ENCODE measurements around the gene GRB10.

Gene GRB10

GRCh38 chr7:50688226-50688590 is 94.5 kb downstream of the GRB10 start:
- no peak for DNase-seq (ENCODE audit: low read depth)

GRCh38 chr7:50687575-50688225 is 95.0 kb downstream of the GRB10 start:
- DNase-seq (ENCODE audit: low read depth), result peak; percentile 41

DNA sequence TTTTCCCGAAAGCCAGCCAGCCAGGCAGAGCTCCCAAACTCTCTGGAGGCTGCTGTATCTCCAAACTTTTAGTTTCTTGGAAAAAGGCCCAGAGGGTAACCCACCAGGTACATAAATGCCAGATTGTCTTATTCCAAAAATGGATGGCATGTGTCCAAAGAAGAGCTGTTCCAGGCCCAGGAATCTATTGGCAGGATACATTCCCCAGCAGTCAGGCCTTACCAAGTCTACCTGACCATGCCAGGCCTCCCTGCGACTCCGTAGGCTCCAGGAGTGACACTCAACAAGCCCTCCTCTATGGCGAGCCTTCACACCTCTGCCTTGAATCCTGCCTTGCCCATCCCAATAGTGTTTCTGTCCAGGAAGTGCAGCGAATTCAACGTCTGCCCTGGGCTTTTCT is 95.6 kb downstream of the GRB10 start:
- no peak for DNase-seq (ENCODE audit: low read depth)

DNA sequence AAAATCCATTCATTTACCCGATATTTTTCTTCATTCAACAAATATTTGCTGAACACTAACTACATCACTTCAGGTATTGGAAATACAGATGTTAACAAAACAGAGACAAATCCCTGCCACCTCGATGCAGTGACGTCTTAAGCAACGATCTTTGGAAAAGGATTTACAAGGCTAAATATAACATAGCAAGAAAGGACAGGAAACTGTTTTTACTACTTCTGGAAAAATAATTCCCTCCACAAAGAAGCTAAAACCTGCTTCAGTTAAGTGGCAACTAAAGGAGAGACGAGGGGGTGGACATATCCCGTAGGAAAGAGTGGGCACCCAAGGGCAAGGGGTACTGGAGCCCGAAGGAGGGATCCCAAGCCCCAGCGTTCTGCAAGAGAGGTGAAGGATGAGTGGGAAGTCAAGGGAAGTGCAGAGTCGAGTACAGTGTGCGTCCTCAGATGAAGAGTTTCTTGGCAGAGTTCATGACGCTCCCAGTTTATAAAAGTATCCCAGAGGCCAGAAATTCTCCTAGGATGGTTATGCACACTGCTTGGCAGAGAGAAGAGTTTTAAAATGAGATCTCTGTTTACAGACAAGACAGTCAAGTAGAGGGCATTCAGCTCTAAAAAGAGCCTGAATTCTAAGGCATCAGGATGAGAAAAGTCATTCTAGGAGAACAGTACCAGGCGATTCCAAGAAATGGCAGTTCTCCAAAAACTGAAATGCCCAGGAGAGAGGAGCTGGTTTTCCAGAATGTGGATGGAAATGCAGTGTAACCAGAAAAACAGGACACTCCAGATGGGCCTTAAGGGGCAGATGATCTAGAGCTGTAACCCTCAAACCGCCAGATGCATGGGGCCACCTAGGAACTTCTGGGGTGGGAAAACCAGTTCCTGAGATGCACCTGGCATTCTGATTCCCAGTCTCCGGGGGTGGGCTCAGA is 97.3 kb downstream of the GRB10 start:
- no peak for DNase-seq (ENCODE audit: low read depth)

DNA sequence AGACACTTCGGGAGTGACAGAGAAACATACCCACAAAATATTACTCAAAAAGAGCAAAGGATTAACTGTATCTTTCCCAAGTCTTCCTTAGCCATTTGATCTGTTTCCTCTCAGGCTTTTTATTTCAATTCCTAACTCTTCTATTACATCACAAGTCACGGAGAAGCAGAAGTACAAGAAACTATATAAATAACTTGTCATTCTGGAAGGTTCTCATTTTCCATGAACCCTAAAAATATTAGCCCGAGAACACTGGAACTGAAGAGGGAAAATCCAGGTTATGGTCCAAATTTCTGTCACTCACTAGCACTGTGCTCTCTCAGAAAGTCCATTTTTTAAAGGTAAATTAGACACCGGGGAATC is 98.0 kb downstream of the GRB10 start:
- no peak for DNase-seq (ENCODE audit: low read depth)

DNA sequence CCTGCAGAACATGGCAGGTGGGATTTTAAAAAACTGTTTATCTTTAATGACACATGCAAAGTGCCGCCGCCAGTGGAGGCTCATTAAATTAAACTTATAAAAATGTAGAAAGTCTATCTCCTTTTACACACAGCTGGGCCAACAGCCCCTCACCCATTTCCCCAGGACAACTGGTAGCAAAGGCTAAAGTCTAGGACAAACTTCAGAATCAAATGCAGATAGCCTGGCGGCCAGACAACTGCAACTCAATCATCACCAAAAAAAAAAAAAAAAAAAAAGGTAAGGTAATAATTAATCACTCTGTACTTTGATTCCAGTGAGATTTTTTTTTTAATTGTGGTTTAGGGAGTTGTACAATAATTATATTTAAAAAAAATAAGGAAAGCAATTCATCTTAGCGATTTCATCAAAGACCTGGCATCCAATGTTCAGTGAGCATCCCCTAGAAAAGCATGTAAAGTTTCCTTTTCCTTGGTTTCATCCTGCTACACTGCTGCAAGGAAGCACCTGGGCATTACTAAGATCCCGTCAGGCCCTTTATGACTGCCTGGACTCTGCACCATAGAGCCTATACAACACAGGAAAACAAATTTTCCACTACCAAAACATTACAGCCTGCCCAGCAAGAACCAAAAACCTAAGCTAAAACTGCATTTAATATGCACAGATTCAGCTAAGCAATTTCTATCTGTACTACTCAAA is 98.5 kb downstream of the GRB10 start:
- no peak for DNase-seq (ENCODE audit: low read depth)

DNA sequence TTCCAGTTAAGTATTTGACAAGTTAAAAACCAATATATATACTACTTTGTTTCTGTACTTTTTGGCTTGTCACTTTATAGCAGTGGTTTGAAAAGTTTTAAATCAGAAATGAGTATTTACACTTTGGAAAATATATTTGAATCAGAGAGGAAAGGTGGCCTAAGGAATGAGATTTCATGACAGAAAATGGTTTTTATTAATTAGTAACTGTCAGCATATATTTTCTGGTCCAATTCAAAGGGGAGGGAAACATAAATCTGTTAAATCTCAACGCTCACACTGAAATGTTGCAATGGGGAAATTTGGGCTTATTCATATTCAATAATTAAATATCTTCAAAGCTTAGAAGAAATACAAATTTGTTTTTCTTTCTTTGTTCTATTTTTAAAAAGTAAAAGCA is 100.1 kb downstream of the GRB10 start:
- no peak for DNase-seq (ENCODE audit: low read depth)

DNA sequence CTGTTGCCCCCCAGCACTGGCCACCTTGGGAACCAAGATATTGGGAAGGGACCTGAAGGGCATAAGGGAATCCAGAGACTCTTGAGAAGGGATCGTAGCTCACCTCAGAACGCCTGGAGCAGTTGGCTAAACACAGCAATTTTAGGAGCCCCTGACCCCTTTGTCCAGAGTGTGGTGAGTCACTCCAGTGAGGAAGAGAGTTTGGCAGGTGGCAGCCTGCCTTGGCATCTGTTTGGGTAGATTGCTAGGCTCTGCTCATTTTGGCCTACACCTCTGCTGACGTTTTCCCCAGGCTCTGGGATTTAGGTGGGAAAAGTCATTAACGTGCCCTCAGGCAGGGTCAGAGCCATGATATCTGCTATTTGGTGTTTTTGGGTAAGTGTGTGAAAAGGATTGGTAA is 100.6 kb downstream of the GRB10 start:
- no peak for DNase-seq (ENCODE audit: low read depth)

DNA sequence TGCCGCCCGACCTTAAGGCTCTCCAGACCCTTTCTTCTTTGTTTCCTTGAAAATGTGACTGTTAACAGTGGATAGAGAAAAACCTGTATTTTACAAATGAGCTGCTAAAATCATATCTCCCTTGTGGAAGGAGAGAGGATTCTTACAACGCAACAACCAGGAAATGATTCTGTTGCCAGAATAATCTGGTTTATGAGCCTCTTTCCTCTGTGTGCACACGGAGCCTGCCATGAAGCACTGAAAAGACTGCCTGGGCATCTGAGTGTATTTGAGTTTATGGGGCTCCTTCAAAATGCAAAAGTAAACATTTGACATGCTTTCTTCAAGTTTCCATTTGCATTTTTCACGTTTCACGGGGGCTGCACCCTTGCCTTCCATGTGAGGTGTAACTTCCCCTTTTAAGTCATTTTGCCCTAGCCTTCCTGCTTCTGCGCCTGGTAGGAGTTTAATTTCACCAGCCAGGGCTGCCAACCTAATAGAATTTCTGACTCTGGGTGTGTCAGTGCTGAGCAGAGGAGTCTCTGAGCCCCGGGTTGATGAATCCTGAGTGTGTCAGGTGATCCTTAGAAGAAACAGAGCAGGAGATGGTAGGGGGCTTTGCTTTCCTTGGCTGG is 101.2 kb downstream of the GRB10 start:
- DNase-seq (ENCODE audit: low read depth), result no peak

DNA sequence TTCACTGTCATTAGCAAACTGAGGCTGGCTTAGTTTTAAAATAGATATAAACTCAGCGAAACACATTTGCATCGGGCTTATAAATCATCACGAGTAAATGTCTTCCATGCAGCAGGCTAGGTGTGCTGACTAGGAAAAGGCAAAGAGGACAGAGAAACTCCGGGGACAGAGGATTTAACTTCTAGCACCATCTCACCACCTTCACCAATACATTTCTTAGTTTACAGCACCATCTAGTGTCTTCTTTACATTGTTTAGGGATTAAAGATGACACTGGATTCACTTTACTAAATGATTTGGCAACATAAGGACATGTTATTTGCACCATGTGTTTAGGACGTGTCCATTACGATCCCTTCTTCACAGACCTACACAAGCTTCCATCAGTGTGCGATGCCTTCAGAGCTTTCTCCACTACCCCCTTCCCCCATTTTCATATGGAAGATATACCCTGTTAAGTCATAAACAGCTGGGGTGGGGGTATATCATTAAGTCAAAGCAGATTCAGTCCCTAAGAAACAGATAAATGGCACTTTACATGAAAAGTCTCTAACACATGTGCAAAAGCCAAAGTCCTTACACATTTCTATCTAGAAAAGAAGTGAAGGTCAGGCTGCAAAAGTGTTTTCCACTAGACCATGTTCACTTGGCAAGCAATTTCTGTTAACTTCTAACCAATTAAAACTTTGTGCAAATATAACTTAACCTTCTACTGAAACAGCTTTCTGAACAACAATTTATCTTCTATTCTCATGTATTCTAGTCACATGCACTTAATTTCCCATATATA is 103.3 kb downstream of the GRB10 start:
- no peak for DNase-seq (ENCODE audit: low read depth)

DNA sequence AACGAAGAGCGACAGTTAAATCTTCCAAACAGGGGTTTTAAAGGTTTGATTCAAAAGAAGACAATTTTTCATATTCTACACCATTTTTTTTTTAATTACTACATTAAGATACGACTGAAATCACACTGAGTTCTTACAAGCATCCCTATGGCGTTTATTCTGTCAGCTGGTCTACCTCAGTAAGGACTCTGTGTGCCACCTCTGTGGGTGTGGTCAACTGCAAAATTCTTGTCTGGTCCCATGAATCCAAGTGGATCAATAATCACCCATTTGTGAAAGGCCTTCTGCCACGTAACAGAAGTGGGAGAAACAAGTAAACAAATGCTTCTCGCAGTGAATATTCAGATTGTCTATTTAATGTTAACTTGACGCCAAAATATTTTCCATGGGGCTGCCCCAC is 104.1 kb downstream of the GRB10 start:
- DNase-seq (ENCODE audit: low read depth), result no peak

DNA sequence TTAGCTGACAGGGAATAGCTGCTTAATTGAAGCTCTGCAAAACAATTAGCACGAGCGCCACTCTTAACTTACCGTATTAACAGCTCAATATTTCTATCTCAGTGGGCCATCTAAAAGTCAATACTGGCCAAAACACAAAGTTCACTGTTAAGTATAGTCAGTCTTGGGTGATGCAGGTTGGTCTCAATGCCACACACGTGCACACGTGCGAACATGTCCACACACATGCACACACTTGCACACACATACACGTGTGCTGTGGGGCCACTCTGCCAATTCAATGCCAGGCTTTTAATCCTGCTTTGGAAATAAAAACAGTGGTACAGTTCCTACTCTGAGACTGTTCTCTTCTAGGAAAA is 105.1 kb downstream of the GRB10 start:
- no peak for DNase-seq (ENCODE audit: low read depth)

GRCh38 chr7:50676740-50677637 is 105.7 kb downstream of the GRB10 start:
- DNase-seq (ENCODE audit: low read depth), result no peak

DNA sequence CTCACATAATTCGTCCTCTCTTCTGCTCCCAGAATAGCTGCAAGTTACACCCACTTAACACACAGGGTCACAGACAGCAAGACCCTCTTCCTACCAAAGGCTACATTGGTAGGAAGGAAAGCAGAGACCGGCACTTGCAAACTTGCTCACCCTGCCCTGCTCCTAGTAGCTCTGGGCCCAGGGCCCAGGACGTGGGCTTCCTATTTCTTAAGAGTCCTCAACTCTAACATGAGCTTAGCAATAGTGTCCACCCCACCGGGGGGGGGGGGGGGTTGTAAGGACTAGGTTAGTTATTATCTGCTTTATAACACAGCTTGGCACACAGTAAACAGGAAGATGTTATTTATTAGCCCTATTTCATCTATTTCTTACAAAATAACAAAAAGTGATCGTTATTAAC is 106.6 kb downstream of the GRB10 start:
- no peak for DNase-seq (ENCODE audit: low read depth)

- DNase-seq (ENCODE audit: low read depth), result no peak
Observed at GRCh38 chr7:50674896-50675835, 107.5 kb downstream of the GRB10 start.

DNA sequence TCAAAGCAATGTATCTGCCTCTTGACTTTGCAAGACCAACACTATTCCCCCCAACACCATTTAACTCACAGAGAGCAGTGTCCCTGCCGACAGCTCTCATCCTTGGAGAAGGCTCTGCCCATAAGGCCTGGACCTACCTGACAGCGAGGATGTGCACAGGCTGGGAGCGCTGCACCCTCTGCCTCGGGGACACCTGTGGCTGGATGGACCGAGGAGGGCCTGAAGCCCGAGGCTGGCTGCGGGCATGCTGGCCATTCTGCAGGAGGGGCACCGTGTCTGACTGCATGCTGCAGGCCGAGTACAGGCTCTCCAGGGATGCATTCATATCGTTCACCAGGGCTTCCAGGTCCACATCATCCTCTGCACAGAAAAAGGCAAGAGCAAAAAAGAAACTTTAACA is 108.4 kb downstream of the GRB10 start:
- DNase-seq (ENCODE audit: low read depth), result no peak

- no peak for DNase-seq (ENCODE audit: low read depth)
Observed at GRCh38 chr7:50673096-50673495, 109.6 kb downstream of the GRB10 start.

- no peak for DNase-seq (ENCODE audit: low read depth)
Observed at GRCh38 chr7:50672045-50672444, 110.7 kb downstream of the GRB10 start.

DNA sequence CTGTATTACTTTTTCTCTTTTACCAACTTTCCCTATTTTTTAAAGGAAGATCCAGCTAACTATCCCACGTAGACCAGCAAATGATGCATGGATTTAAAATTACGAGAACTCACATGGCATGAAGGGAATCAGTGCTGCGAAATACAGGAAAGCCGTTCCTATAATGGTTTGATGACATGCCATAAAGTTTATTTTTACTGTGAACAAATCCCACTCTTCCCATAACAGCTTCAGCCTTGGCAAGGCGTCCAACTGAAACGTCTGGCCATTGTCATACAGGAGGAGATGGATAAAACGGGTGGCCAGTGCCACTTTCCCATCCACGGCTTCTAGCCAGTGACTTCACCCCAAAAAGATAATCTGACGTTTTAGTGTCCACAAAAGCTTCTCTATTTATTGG is 111.3 kb downstream of the GRB10 start:
- DNase-seq (ENCODE audit: low read depth), result no peak

GRCh38 chr7:50669890-50670289 is 112.8 kb downstream of the GRB10 start:
- no peak for DNase-seq (ENCODE audit: low read depth)

Data from GM04504 (cell line).